CD4-positive, alpha-beta T cell treated with Interleukin-1 beta for 1 hour (primary cell): ENCODE data around the gene RNU1-2.
"Not testable (repeated sequence)": the region's sequence is repeated elsewhere in the genome, so short reads cannot be mapped to it uniquely, and the experiment has no call there.

Experiments used
- DNase-seq, 2 donors: peaks; one replicate each; pipeline ENCODE4 v3.0.0-alpha.2; 2020 to 2022

RNU1-2 gene

DNA sequence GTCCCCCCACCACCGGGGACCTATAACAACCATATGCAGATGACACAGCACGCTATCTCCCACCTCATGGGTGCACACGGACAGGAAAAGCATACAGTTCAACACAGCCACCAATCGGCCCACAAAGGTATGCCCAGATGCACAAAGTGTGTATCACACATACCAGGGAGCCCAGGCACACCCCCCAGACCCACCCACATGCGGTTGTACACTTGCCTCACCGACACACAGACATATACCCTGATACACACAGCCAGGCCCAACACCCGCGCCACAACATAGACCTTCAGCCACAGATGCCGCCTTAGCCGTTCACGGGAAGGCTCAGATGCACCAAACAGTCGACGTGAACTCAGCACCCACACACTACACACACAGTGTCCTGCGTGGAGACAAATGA lies 31.5 kb downstream of the RNU1-2 start:
- no peak for DNase-seq

GRCh38 chr1:16927711-16928485 lies 32.1 kb downstream of the RNU1-2 start:
- DNase-seq, result no peak

- not testable (repeated sequence) for DNase-seq
Observed at GRCh38 chr1:16929146-16930041, 33.6 kb downstream of the RNU1-2 start.

- not testable (repeated sequence) for DNase-seq
Observed at GRCh38 chr1:16931206-16931934, 35.6 kb downstream of the RNU1-2 start.

- DNase-seq, result not testable (repeated sequence)
Observed at GRCh38 chr1:16933945-16934344, 38.2 kb downstream of the RNU1-2 start.

- not testable (repeated sequence) for DNase-seq
Observed at GRCh38 chr1:16936580-16936979, 40.8 kb downstream of the RNU1-2 start.

- no peak for DNase-seq
Observed at GRCh38 chr1:16938351-16939321, 42.9 kb downstream of the RNU1-2 start.

DNA sequence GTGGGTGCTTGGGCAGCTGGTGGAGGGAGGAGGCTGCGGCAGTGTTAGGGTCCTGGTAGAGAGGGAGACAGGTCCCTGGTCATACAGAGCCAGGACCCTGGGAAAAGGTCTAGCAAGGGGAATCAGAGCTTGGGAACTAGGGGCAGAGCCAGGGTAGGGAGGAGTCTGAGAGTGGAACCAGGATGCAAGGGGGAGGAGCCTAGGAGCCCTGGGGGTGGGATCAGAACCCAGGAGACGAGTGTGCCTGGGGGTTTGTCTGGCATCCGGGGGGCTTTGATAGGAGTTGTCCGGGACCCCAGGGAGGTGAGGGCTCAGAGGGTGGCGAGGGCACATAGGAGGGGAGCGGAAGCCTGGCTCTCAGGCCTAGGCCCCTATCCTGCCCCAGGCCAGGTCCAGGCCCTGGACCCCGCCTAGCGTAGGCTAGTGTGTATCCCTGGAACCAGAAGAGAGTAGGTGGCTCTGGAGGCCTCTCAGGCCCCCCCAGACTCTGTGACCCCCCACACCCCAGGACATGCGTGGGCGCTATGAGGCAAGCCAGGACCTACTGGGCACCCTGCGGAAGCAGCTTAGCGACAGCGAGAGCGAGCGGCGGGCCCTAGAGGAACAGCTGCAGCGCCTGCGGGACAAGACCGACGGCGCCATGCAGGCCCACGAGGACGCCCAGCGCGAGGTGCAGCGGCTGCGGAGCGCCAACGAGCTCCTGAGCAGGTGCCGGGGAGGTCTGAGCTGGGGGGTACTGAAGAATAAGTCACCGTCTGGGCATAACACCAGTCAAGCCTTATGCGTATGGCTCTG lies 43.8 kb downstream of the RNU1-2 start:
- DNase-seq, result not testable (repeated sequence)

- no peak for DNase-seq
Observed at GRCh38 chr1:16944038-16944437, 48.3 kb downstream of the RNU1-2 start.

- DNase-seq, result not testable (repeated sequence)
Observed at GRCh38 chr1:16945512-16945911, 49.7 kb downstream of the RNU1-2 start.
